Measurements from ENCODE around the gene GTF2H1. TPM values are rescaled to one million over a fixed set of nuclear protein-coding genes. Genes with fewer than 3 reads are reported as not detected.
A peak's percentile ranks its signal among the peaks of the same experiment; 100 is the strongest.

GTF2H1 gene
- 10 to 100 TPM; 34.8 to 89.0 TPM for total RNA-seq

- Histone ChIP-seq H3K36me3 (no peaks in the 10 kb centered on the region), H3K27me3 (replicated peaks; ENCODE audit: insufficient read depth) (no peaks in the 10 kb centered on the region), H3K4me1 (replicated peaks) (peaks cover 11% of the 10 kb centered on the region), H3K4me3 (peak within 1 kb of the TSS; percentile 73 to 86), H3K9me3 (no peaks in the 10 kb centered on the region), H3K27ac (peak within 1 kb of the TSS; percentile 98)
- WGBS = under 1% methylated on average over 60 of the region's 61 CpGs
- intact Hi-C loops (cut with DNase I) = loop anchor here (2.0 to 5.0 kb wide), 4 partner anchors 73 to 380 kb away; partner anchors contain the start of genes LDHA, SPTY2D1 and TSG101
- peak; percentile 97 for DNase-seq (ENCODE audit: low spot score)
- TF ChIP-seq CTCF (IDR thresholded peaks at IDR 0.05) (peak in 2 of 4 experiments; percentile 5 to 9), POLR2A (IDR thresholded peaks at IDR 0.05) (peak; percentile 93), POLR2AphosphoS5 (IDR thresholded peaks at IDR 0.05) (peak; percentile 97)
Measured at GRCh38 chr11:18321969-18322711, at the start of gene GTF2H1, which contains the start of gene HPS5. Gene GTF2H1, plus strand, starts transcription at chr11:18322567. Its CDS starts 10,508 bp downstream, at chr11:18333075. Gene HPS5, minus strand, starts transcription at chr11:18322140. Its CDS starts 4,282 bp downstream, at chr11:18317858.

- no peak overlapping the region for H3K27ac ChIP-seq
- TF ChIP-seq POLR2A (IDR thresholded peaks at IDR 0.05) = no peak
- TF ChIP-seq CTCF (IDR thresholded peaks at IDR 0.05) = no peak
- TF ChIP-seq POLR2AphosphoS5 (IDR thresholded peaks at IDR 0.05) = no peak
- no peaks in the 10 kb centered on the region for H3K27me3 ChIP-seq (replicated peaks; ENCODE audit: insufficient read depth)
- no peaks in the 10 kb centered on the region for H3K36me3 ChIP-seq
- H3K9me3 ChIP-seq = no peaks in the 10 kb centered on the region
- no peak overlapping the region for H3K4me3 ChIP-seq
- intact Hi-C loops (cut with DNase I) = no loop called here
- 81% methylated on average over 5 of the region's 5 CpGs for WGBS
- no peak for DNase-seq (ENCODE audit: low spot score)
- H3K4me1 ChIP-seq (replicated peaks) = no peaks in the 10 kb centered on the region
Measured at GRCh38 chr11:18277565-18278271, 44.6 kb upstream of the GTF2H1 start.

- intact Hi-C loops (cut with DNase I) = no loop called here
- Histone ChIP-seq H3K9me3 (no peaks in the 10 kb centered on the region), H3K4me3 (no peak overlapping the region), H3K36me3 (no peaks in the 10 kb centered on the region), H3K27me3 (replicated peaks; ENCODE audit: insufficient read depth) (no peaks in the 10 kb centered on the region), H3K4me1 (replicated peaks) (no peaks in the 10 kb centered on the region), H3K27ac (no peak overlapping the region)
- TF ChIP-seq CTCF (IDR thresholded peaks at IDR 0.05) (no peak), POLR2A (IDR thresholded peaks at IDR 0.05) (no peak), POLR2AphosphoS5 (IDR thresholded peaks at IDR 0.05) (no peak)
- WGBS = 85% methylated on average over 4 of the region's 4 CpGs
- no peak for DNase-seq (ENCODE audit: low spot score)
Measured at GRCh38 chr11:18280438-18281045, 41.8 kb upstream of the GTF2H1 start.

- WGBS = 87% methylated on average over 2 of the region's 2 CpGs
- H3K4me1 ChIP-seq (replicated peaks) = no peaks in the 10 kb centered on the region
- H3K4me3 ChIP-seq = no peak overlapping the region
- no peaks in the 10 kb centered on the region for H3K9me3 ChIP-seq
- no peak for DNase-seq (ENCODE audit: low spot score)
- intact Hi-C loops (cut with DNase I) = no loop called here
- H3K36me3 ChIP-seq = no peaks in the 10 kb centered on the region
- no peak overlapping the region for H3K27ac ChIP-seq
- TF ChIP-seq POLR2A (IDR thresholded peaks at IDR 0.05) (no peak), CTCF (IDR thresholded peaks at IDR 0.05) (no peak), POLR2AphosphoS5 (IDR thresholded peaks at IDR 0.05) (no peak)
- no peaks in the 10 kb centered on the region for H3K27me3 ChIP-seq (replicated peaks; ENCODE audit: insufficient read depth)
Measured at GRCh38 chr11:18282626-18283025, 39.7 kb upstream of the GTF2H1 start.
